HG02885 (cell line): ENCODE data around the gene UHRF2.
A peak's percentile ranks its signal among the peaks of the same experiment; 100 is the strongest.
"Not testable (repeated sequence)": the region's sequence is repeated elsewhere in the genome, so short reads cannot be mapped to it uniquely, and the experiment has no call there.

Experiments used
- ATAC-seq: cut with Tn5 transposase; IDR thresholded peaks from one replicate; pipeline ENCODE4 v1.9.1; 2021; ENCODE audit warnings: mild to moderate bottlenecking; ENCODE audit not compliant: unreplicated experiment, poor library complexity

The UHRF2 gene

GRCh38 chr9:6412487-6413364 is at the start of gene UHRF2:
Gene UHRF2 (plus strand): TSS chr9:6413199. CDS start chr9:6413491, 292 bp downstream.
- peak; percentile 87 for ATAC-seq

- no peak for ATAC-seq
Measured at GRCh38 chr9:6367128-6367890, 45.7 kb upstream of the UHRF2 start.

GRCh38 chr9:6368831-6369230 is 44.2 kb upstream of the UHRF2 start:
- no peak for ATAC-seq

- ATAC-seq, result not testable (repeated sequence)
Measured at GRCh38 chr9:6381477-6382012, 31.5 kb upstream of the UHRF2 start.

GRCh38 chr9:6382681-6383080 is 30.3 kb upstream of the UHRF2 start:
- no peak for ATAC-seq

- ATAC-seq, result no peak
Measured at GRCh38 chr9:6383551-6384225, 29.3 kb upstream of the UHRF2 start.

- no peak for ATAC-seq
Measured at GRCh38 chr9:6384732-6385131, 28.3 kb upstream of the UHRF2 start.

- no peak for ATAC-seq
Measured at GRCh38 chr9:6399071-6399470, 13.9 kb upstream of the UHRF2 start.

- no peak for ATAC-seq
Measured at GRCh38 chr9:6405371-6405770, 7.6 kb upstream of the UHRF2 start.

GRCh38 chr9:6407778-6408177 is 5.2 kb upstream of the UHRF2 start:
- ATAC-seq, result no peak

GRCh38 chr9:6408320-6408719 is 4.7 kb upstream of the UHRF2 start:
- ATAC-seq, result no peak

GRCh38 chr9:6409811-6410210 is 3.2 kb upstream of the UHRF2 start:
- ATAC-seq, result no peak

- ATAC-seq, result no peak
Measured at GRCh38 chr9:6410633-6411032, 2.4 kb upstream of the UHRF2 start.

GRCh38 chr9:6413365-6414246 is 607 bp downstream of the UHRF2 start:
- peak; percentile 12 for ATAC-seq

- ATAC-seq, result no peak
Measured at GRCh38 chr9:6414247-6414641, 1.2 kb downstream of the UHRF2 start.

- no peak for ATAC-seq
Measured at GRCh38 chr9:6415266-6415665, 2.3 kb downstream of the UHRF2 start.

GRCh38 chr9:6417186-6417585 is 4.2 kb downstream of the UHRF2 start:
- ATAC-seq, result no peak

- ATAC-seq, result peak; percentile 27
Measured at GRCh38 chr9:6418764-6419163, 5.8 kb downstream of the UHRF2 start.

GRCh38 chr9:6424940-6425339 is 11.9 kb downstream of the UHRF2 start:
- no peak for ATAC-seq

GRCh38 chr9:6426117-6426516 is 13.1 kb downstream of the UHRF2 start:
- no peak for ATAC-seq
